Measurements from ENCODE around the gene RPRML.
"Not testable (repeated sequence)": the region's sequence is repeated elsewhere in the genome, so short reads cannot be mapped to it uniquely, and the experiment has no call there.

Gene RPRML

GRCh38 chr17:46979147-46979863 lies at the start of gene RPRML:
RPRML (minus strand) TSS chr17:46979253; CDS start chr17:46979007, 246 bp downstream.
- intact Hi-C loops (cut with DNase I): no loop called here
- peak in 8 of 10 donors; percentile 25 to 90 (median 53) for DNase-seq

GRCh38 chr17:47016966-47017365 lies 37.9 kb upstream of the RPRML start:
- intact Hi-C loops (cut with DNase I); DNase-seq: not testable (repeated sequence)

DNA sequence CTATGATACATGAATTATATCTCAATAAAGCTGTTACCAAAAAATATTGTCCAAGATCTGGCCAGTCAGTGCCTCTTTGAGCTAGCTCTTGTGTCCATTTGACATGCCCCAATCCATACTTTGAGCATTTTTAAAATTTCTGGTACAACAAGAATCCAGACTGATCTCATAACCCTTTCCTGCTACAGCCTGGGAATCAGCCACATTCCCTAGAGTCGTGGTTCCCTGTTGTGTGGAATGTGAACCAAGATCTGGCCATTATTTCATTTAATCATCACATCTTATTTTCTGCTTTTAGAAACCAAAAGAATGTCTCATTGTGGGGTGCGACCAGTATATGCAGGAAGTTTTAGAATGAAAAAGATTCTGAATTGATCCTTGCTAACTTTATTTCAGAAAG lies 34.3 kb upstream of the RPRML start:
- intact Hi-C loops (cut with DNase I): no loop called here

DNA sequence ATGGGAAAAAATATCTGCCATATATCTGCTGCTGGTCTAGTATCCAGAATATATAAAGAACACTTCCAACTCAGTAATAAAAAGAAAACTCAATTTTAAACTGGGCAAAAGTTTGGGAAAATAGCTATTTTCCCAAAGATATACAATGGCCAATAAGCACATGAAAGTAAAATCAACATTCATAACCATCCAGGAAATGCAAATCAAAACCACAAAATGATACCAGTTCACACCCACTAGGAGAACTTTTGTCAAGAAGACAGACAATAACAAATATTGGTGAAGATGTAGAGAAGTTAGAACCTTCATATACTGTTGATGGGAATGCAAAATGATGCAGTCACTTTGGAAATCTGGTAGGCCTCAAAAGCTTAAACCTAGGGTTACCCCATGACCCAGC lies 33.4 kb upstream of the RPRML start:
- intact Hi-C loops (cut with DNase I): no loop called here

More for the DNA sequence above, 34.3 kb upstream of the RPRML start:
- no peak for DNase-seq

DNA sequence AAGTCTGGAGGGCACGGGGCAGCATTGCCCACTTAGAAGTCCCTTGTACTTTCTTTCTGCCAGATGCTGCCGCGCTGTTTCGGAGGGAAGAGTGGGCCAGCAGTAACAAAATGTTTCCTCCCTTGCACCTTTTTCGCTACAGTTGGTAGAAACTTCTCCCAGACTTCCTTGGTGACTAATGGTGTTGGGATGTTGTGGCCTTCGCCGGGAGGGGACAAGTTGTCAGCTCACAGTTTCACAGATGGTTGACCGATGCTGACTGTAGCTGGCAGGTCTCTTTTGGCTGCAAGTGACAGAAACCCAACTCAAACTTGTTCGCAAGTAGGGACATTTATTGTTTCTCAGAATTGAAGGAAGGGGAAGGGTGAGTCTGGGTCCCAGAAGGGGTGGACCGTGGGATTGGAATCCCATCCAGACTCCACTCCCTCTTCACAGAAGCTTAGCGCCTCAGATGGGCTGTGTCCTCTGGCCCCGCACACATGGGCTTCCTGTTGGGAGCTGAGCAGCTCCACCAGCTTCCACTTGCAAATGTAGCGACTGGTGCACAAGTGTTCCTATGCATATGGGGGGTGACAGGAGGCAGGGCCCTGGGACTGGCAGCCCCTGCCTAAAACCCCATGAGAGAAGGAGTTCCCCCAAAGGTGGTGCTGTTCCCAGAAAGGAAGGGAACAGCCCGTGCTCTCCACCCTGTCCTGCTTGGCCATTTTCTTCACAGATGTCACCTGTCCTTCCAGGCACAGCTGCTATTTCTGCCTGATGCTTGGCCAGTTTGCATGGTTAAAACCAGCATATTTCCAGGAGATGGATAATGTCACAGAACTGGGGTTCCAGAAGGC lies 30.9 kb upstream of the RPRML start:
- intact Hi-C loops (cut with DNase I): no loop called here
- no peak for DNase-seq

More for the DNA sequence above, 33.4 kb upstream of the RPRML start:
- no peak for DNase-seq

- DNase-seq: no peak
- intact Hi-C loops (cut with DNase I): loop anchor here (5.0 kb wide), 1 partner anchor 163 kb away; no protein-coding TSS in a partner anchor
Measured at GRCh38 chr17:47004906-47005305, 25.9 kb upstream of the RPRML start.

GRCh38 chr17:47003864-47004263 lies 24.8 kb upstream of the RPRML start:
- intact Hi-C loops (cut with DNase I): loop anchor here (5.0 kb wide), 1 partner anchor 162 kb away; no protein-coding TSS in a partner anchor
- DNase-seq: not testable (repeated sequence)

- intact Hi-C loops (cut with DNase I): no loop called here
Measured at GRCh38 chr17:46995841-46996571, 17.0 kb upstream of the RPRML start.

DNA sequence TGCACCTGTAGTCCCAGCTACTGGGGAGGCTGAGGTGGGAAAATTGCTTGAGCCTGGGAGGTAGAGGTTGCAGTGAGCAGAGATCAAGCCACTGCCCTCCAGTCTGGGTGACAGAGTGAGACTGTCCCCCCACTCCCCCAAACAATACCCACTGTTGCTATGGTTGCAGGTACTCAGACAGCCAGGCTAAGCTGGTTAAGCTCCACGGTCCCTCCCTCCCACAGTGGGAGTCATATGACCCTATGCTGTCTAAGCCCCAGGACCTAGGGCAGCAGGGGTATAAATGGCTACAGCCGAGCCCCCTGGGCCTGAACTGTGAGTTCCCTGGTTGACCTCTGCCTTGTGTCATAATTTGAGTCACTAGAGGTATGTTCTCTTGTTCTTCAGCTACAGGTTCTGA lies 15.9 kb upstream of the RPRML start:
- no peak for DNase-seq
- intact Hi-C loops (cut with DNase I): no loop called here

More at GRCh38 chr17:46995841-46996571, 17.0 kb upstream of the RPRML start:
- DNase-seq: no peak

GRCh38 chr17:46991617-46992016 lies 12.6 kb upstream of the RPRML start:
- intact Hi-C loops (cut with DNase I): no loop called here
- no peak for DNase-seq

DNA sequence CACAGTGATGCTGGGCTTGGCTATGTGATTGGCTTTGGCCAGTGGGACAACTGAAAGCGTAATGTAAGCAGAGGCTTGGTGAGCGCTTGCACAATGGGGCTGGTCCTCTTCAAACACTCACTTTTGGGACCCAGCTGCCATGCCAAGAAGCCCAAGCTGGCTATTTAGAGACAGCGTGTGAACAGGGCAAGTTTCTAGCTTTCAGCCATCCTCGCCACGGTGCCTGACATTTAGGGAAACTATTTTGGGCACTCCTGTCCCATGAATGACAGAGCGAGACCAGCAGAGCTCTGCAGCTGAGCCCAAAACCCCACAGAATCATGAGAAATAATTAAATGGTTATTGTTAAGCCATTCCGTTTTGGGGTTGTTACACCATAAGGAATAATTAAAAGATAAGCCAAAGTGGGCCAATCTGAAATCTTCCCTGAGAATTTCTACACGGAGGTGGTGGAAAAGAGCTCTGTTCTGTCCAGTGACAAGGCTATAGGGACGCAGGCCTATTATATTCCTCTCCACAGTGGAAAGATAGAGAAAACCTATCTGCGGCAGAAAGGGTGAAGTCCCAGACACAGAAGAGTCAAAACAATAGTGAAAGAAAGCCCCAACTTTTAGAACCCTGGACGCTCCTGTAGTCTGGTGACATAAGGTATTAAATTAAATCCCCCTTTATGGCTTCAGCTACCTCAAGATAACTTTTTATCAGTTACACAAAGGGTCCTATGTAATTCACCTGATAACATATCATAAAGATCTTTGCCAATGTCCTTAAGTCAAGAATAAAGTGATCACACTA lies 10.8 kb upstream of the RPRML start:
- DNase-seq: no peak
- intact Hi-C loops (cut with DNase I): no loop called here

DNA sequence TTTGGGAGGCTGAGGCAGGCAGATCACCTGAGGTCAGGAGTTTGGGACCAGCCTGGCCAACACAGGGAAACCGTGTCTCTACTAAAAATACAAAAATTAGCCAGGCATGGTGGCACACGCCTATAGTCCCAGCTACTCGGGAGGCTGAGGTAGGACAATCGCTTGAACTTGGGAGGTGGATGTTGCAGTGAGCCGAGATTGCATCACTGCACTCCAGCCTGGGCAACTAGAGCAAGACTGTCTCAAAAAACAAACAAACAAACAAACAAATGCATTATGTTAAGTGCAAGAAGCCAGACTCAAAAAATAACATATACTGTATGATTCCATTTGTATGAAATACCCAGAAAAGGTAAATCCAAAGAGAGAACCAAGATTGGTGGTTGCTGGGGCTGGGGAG lies 8.9 kb upstream of the RPRML start:
- DNase-seq: peak in 1 of 10 donors; percentile 17
- intact Hi-C loops (cut with DNase I): not testable (repeated sequence)

DNA sequence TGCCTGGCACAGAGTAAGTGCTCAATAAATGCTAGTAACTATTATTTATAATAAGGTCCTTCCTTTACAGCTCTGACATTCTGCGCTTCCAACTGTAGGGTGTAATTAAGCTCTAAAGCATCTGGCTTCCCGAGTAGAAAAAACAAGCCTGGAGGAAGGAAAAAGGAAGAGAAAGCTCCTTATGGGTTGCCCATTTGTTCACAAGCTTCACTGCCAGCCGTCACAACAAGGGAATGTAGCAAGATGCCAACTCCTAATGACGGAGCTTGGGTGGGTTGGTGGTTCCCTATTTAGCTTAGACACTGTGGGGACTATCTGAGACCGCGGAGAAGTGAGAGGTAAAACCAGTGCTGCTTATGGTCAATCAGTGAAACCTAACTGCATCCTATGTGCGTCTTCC lies 7.3 kb upstream of the RPRML start:
- DNase-seq: no peak
- intact Hi-C loops (cut with DNase I): no loop called here

DNA sequence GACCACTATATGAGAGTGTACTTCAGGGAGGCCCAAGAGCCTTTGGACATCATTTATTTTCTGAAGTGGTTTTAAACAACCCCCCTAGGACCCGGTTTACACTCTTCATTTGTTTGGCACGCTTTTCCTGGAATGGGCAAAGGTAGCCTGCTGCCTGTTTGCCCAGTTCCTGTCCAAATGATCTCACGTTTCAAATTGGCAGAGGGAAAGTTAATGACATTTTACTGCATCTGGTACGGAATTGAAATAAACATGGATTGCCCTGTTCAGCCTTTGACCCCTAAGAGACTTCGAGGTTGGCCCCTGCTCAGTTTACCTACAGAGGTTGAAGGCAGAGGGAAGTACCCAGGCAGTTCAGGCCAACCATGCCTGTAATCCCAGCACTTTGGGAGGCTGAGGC lies 5.8 kb upstream of the RPRML start:
- intact Hi-C loops (cut with DNase I): no loop called here
- DNase-seq: no peak

DNA sequence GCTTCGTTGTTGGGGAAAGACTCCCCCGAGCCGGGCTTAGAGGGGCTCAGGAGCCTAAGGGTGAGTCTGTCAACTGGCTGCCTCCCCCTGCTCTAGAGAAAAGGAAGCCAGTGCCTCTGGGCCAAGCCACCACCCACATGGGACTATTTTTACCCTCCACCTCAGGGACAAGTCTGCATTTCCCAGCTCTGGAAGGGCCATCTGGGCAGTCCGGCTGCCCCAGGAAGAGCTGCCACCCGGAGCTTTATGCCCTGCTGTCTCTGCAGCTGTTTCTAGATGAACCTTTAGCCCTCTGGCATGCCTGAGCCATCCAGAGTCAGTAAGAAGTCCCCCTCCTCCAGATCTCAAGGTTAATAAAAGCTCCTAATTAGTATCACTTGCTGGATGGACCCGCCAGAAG lies 5.3 kb upstream of the RPRML start:
- no peak for DNase-seq

DNA sequence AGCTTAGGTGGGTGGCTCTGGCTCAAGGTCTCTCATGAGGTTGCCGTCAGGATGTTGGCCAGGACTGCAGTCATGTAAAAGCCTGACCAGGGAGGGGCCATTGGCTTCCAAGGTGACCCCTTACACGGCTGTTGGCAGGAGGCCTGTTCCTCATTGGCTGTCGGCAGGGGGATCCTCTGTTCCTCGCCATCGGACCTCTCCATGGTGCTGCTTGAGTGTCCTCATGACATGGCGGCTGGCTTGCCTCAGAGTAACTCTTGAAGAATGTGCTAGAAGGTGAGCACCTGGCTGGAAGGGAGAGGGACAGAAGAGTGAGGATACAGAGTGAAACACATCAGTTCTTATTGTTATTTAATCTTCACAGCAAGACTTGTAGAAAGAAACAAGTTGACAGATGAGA lies 4.7 kb upstream of the RPRML start:
- DNase-seq: no peak
- intact Hi-C loops (cut with DNase I): no loop called here

More for the DNA sequence above, 5.3 kb upstream of the RPRML start:
- intact Hi-C loops (cut with DNase I): no loop called here

DNA sequence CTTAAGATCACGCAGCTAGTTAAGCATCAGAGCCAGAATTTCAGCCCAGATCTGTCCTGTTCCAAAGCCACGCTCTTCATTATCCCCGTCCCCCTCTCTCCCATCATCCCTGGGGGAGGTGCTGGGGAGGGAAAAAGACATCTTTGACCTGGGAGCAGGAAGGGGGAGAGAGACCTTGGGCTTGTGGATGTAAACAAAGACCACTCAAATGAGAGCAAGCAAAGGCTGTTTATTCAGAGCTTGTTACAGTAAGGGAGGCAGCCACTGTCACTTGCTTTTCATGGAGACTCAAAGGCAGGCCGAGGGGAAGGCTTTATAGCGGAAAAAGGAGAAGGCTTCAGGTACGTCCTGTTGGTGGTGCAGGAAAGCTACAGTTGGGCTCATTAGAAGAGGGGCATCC lies 3.5 kb upstream of the RPRML start:
- intact Hi-C loops (cut with DNase I): no loop called here

GRCh38 chr17:46978489-46979146 lies 435 bp downstream of the RPRML start:
- peak in 2 of 10 donors; percentile 26 to 86 for DNase-seq
- intact Hi-C loops (cut with DNase I): no loop called here

More for the DNA sequence above, 3.5 kb upstream of the RPRML start:
- DNase-seq: no peak

- intact Hi-C loops (cut with DNase I): no loop called here
- no peak for DNase-seq
Measured at GRCh38 chr17:46977750-46978488, 1.1 kb downstream of the RPRML start.

Measured in posterior cingulate gyrus (tissue), 11 donors.